HUDEP-2 (cell line): ENCODE data around the gene FAHD1.

Experiments used
- DNase-seq, 76 experiments: peaks; one replicate each; lab custom pipeline; 2025; ENCODE audit not compliant: unreplicated experiment in 76 of 76; lab: John Stamatoyannopoulos, UW

The FAHD1 gene

DNA sequence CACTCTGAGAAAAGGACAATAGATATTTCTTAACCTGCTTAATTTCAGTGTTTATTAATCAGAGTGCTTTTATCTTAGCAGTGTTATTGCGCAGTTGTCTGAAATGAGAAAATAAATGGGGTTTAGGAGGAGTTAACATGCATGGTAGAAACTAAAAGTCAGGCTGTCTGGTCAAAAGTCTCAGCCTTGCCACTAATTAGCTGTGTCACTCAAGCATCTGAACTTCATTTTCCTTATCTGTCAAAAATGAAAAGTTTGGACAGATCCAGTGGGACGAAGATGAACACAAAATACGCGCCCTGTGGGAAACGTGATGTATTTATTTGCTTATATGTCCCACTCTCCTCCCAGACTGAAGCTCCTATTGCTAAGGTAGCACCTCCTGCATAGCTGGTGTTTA is 51.2 kb downstream of the FAHD1 start:
- no peak for DNase-seq
